GM23248 (cell line): ENCODE measurements around the gene PODXL2. TPM values are rescaled to one million over a fixed set of nuclear protein-coding genes. Genes with fewer than 3 reads are reported as not detected.

Experiments
- DNase-seq: peaks from one replicate; pipeline ENCODE4 v3.0.0-alpha.2; 2015
- H2AFZ ChIP-seq: fragments of 200-600 bp; sonication (generic); 2 replicates; pipeline ENCODE4 v1.6.1; 2016; ENCODE audit warnings: antibody characterized with exemption
- H3F3A ChIP-seq: fragments of 200-600 bp; sonication (generic); 2 replicates; pipeline ENCODE4 v1.6.1; 2016; ENCODE audit warnings: mild to moderate bottlenecking, antibody characterized with exemption, mixed run types; ENCODE audit not compliant: insufficient read depth
- H3K27ac ChIP-seq: fragments of 200-600 bp; sonication (generic); 2 replicates; pipeline ENCODE4 v1.5.1; 2016; ENCODE audit warnings: mild to moderate bottlenecking
- H3K27me3 ChIP-seq: fragments of 200-600 bp; sonication (generic); replicated peaks from 2 replicates; pipeline ENCODE4 v1.6.1; 2016; ENCODE audit warnings: mild to moderate bottlenecking; ENCODE audit not compliant: insufficient read depth
- H3K36me3 ChIP-seq: fragments of 200-600 bp; sonication (generic); 2 replicates; pipeline ENCODE4 v1.6.1; 2016; ENCODE audit warnings: low read depth, mild to moderate bottlenecking
- H3K4me1 ChIP-seq: fragments of 200-600 bp; sonication (generic); 2 replicates; pipeline ENCODE4 v1.6.1; 2016; ENCODE audit warnings: mild to moderate bottlenecking; ENCODE audit not compliant: insufficient read depth
- H3K4me2 ChIP-seq: fragments of 200-600 bp; sonication (generic); one replicate; pipeline ENCODE4 v1.6.1; 2016; ENCODE audit warnings: mild to moderate bottlenecking; ENCODE audit not compliant: unreplicated experiment
- H3K4me3 ChIP-seq: fragments of 200-600 bp; sonication (generic); 2 replicates; pipeline ENCODE4 v1.5.1; 2016; ENCODE audit warnings: mild to moderate bottlenecking
- H3K79me2 ChIP-seq: fragments of 200-600 bp; sonication (generic); 2 replicates; pipeline ENCODE4 v1.6.1; 2016; ENCODE audit warnings: mild to moderate bottlenecking; ENCODE audit not compliant: insufficient read depth
- H3K9ac ChIP-seq: fragments of 200-600 bp; sonication (generic); 2 replicates; pipeline ENCODE4 v1.6.1; 2016; ENCODE audit warnings: mild to moderate bottlenecking
- H3K9me2 ChIP-seq: fragments of 200-600 bp; sonication (generic); 2 replicates; pipeline ENCODE4 v1.6.1; 2016; ENCODE audit warnings: mixed run types, mild to moderate bottlenecking, moderate library complexity; ENCODE audit not compliant: insufficient read depth
- H3K9me3 ChIP-seq: fragments of 200-600 bp; sonication (generic); one replicate; pipeline ENCODE4 v1.6.1; 2017; ENCODE audit warnings: low read depth
- H4K20me1 ChIP-seq: fragments of 200-600 bp; sonication (generic); 2 replicates; pipeline ENCODE4 v1.6.0; 2016; ENCODE audit not compliant: insufficient read depth
- EZH2 ChIP-seq: fragments of 200-600 bp; sonication (generic); IDR thresholded peaks from 2 replicates; pipeline ENCODE4 v1.6.1; 2018; ENCODE audit warnings: antibody characterized with exemption, mild to moderate bottlenecking; ENCODE audit not compliant: insufficient read depth, poor library complexity, severe bottlenecking
- EZH2phosphoT487 ChIP-seq: fragments of 200-600 bp; sonication (generic); IDR thresholded peaks from 2 replicates; pipeline ENCODE4 v1.6.1; 2018; ENCODE audit warnings: antibody characterized with exemption, moderate library complexity, mild to moderate bottlenecking, low read depth; ENCODE audit not compliant: insufficient read depth
- WGBS, 2 experiments: methylation state at CpG; one replicate each; pipeline ENCODE4 v1.1.6; 2015 to 2017; ENCODE audit warnings: low lambda C conversion rate in 2 of 2, low coverage in 1 of 2; ENCODE audit errors: missing lambda C conversion rate in 2 of 2; 5-methylcytosine and 5-hydroxymethylcytosine counted together
- in situ Hi-C: fragments of 300-500 bp; cut with MboI; formaldehyde crosslinking; loops from 2 replicates; pipeline ENCODE4 v1.15.0; 2020
- polyA plus RNA-seq: library from polyadenylated mRNA; unstranded; fragments of >200 nt; fragmentation: Nextera tagmentation; extraction: Ambion mirVana; gene quantifications from 2 replicates; pipeline ENCODE4 v1.2.1, GENCODE V29; 2016
- total RNA-seq: library from RNA; depleted of rRNA; stranded (reverse); fragments of >200 nt; shearing (Covaris generic); gene quantifications from 2 replicates; pipeline ENCODE4 v1.2.3, GENCODE V29; 2014

Gene PODXL2
- total and polyA plus RNA-seq, 2 experiments from 2014 or later = 1.8 to 2.5 TPM

- DNase-seq = peak; percentile 53
- Histone ChIP-seq H3F3A (peaks cover 8% of the 10 kb centered on the region; the same call in 1 of the 2 replicates), H3K27me3 (no peaks in the 10 kb centered on the region), H4K20me1 (no peaks in the 10 kb centered on the region), H3K27ac (no peak overlapping the region), H3K9me2 (no peaks in the 10 kb centered on the region), H3K4me2 (no peak overlapping the region), H3K4me1 (peaks cover 33% of the 10 kb centered on the region), H3K9me3 (no peaks in the 10 kb centered on the region), H3K4me3 (no peak overlapping the region), H3K79me2 (no peaks in the 10 kb centered on the region), H3K9ac (no peak overlapping the region), H3K36me3 (no peaks in the 10 kb centered on the region), H2AFZ (no peak overlapping the region)
- TF ChIP-seq EZH2 (no peak), EZH2phosphoT487 (no peak)
- in situ Hi-C loops = no loop called here
- WGBS, 2 experiments = 74 to 78% methylated on average over 6 of the region's 6 CpGs
Observed at GRCh38 chr3:127615631-127616305, 13.2 kb upstream of the PODXL2 start.

- in situ Hi-C loops = no loop called here
- Histone ChIP-seq H3K27me3 (no peaks in the 10 kb centered on the region), H3K79me2 (no peaks in the 10 kb centered on the region), H3K4me2 (no peak overlapping the region), H2AFZ (no peak overlapping the region), H3F3A (peaks cover 8% of the 10 kb centered on the region; the same call in 1 of the 2 replicates), H3K9me3 (no peaks in the 10 kb centered on the region), H3K4me1 (peaks cover 32% of the 10 kb centered on the region), H3K9ac (no peak overlapping the region), H3K27ac (no peak overlapping the region), H3K4me3 (no peak overlapping the region), H3K9me2 (no peaks in the 10 kb centered on the region), H4K20me1 (no peaks in the 10 kb centered on the region), H3K36me3 (no peaks in the 10 kb centered on the region)
- 93 to 96% methylated on average over 25 to 26 of the region's 26 CpGs for WGBS, 2 experiments
- TF ChIP-seq EZH2phosphoT487 (no peak), EZH2 (no peak)
- DNase-seq = no peak
Observed at GRCh38 chr3:127616836-127617605, 12.0 kb upstream of the PODXL2 start.

GRCh38 chr3:127618891-127619290, 10.1 kb upstream of the PODXL2 start:
- TF ChIP-seq EZH2phosphoT487 (no peak), EZH2 (no peak)
- peaks cover 19% of the 10 kb centered on the region for H3K4me1 ChIP-seq
- in situ Hi-C loops = no loop called here
- H3K36me3 ChIP-seq = no peaks in the 10 kb centered on the region
- no peak overlapping the region for H3K4me3 ChIP-seq
- DNase-seq = no peak
- no peaks in the 10 kb centered on the region for H3K9me2 ChIP-seq
- H3K4me2 ChIP-seq = no peak overlapping the region
- H3K27me3 ChIP-seq = no peaks in the 10 kb centered on the region
- no peaks in the 10 kb centered on the region for H4K20me1 ChIP-seq
- no peaks in the 10 kb centered on the region for H3K79me2 ChIP-seq
- WGBS, 2 experiments = 99% methylated on average over 11 of the region's 11 CpGs
- no peaks in the 10 kb centered on the region for H3K9me3 ChIP-seq
- no peak overlapping the region for H2AFZ ChIP-seq
- no peak overlapping the region for H3K27ac ChIP-seq
- H3F3A ChIP-seq = no peaks in the 10 kb centered on the region
- no peak overlapping the region for H3K9ac ChIP-seq

GRCh38 chr3:127620637-127621375, 8.2 kb upstream of the PODXL2 start:
- Histone ChIP-seq H3K79me2 (no peaks in the 10 kb centered on the region), H3K36me3 (no peaks in the 10 kb centered on the region), H3K27ac (no peak overlapping the region), H3K4me3 (no peak overlapping the region), H3K9ac (no peak overlapping the region), H3K4me2 (no peak overlapping the region), H3K27me3 (no peaks in the 10 kb centered on the region), H3F3A (no peaks in the 10 kb centered on the region), H4K20me1 (no peaks in the 10 kb centered on the region), H3K9me3 (no peaks in the 10 kb centered on the region), H2AFZ (no peak overlapping the region), H3K9me2 (no peaks in the 10 kb centered on the region), H3K4me1 (peaks cover 4% of the 10 kb centered on the region)
- in situ Hi-C loops = no loop called here
- TF ChIP-seq EZH2phosphoT487 (no peak), EZH2 (no peak)
- WGBS, 2 experiments = 97% methylated on average over 32 of the region's 32 CpGs
- no peak for DNase-seq
